Panc1 (cell line): Measurements from ENCODE around the gene CMIP.

ENCODE experiments used
- CTCF ChIP-seq: fragments of 450-650 bp; IDR thresholded peaks from 2 replicates; pipeline ENCODE4 v1.5.1; 2017; ENCODE audit warnings: mild to moderate bottlenecking
- POLR2AphosphoS5 ChIP-seq: IDR thresholded peaks from 2 replicates; pipeline ENCODE4 v1.6.1; 2012; ENCODE audit warnings: mild to moderate bottlenecking, low read depth, low read length, moderate library complexity
- SIN3A ChIP-seq: IDR thresholded peaks from 2 replicates; pipeline ENCODE4 v1.6.1; 2012; ENCODE audit warnings: low read depth, mild to moderate bottlenecking, low read length, moderate library complexity, borderline replicate concordance; ENCODE audit not compliant: insufficient read depth

GRCh38 chr16:81409016-81409556 is 35.5 kb upstream of the CMIP start:
- no peak for TF ChIP-seq SIN3A
- no peak for TF ChIP-seq CTCF
- no peak for TF ChIP-seq POLR2AphosphoS5
